HepG2 (cell line): ENCODE results near the gene CD58. TPM values are rescaled to one million over a fixed set of nuclear protein-coding genes. Genes with fewer than 3 reads are reported as not detected.

Source experiments
- EP300 ChIP-seq, 3 experiments: sonication (generic) in 1 of 3; formaldehyde crosslinking in 1 of 3; IDR thresholded peaks; 2 replicates each; pipeline versions ENCODE4 v1.5.1 to v1.6.1; 2011 to 2020; ENCODE audit warnings: low read depth in 2 of 3, low read length in 2 of 3, borderline replicate concordance in 1 of 3, improper control_type of control experiment in 1 of 3, mild to moderate bottlenecking in 1 of 3, missing genetic modification reagents in 1 of 3, moderate library complexity in 1 of 3
- FOXK1 ChIP-seq: sonication (generic); formaldehyde crosslinking; IDR thresholded peaks from 2 replicates; pipeline ENCODE4 v1.4.0; 2020; ENCODE audit warnings: low read depth, missing genetic modification reagents, borderline replicate concordance
- MXD4 ChIP-seq: IDR thresholded peaks from 2 replicates; pipeline ENCODE4 v1.6.1; 2016; ENCODE audit warnings: mild to moderate bottlenecking, missing biosample characterization, missing genetic modification reagents
- NR2F6 ChIP-seq, 2 experiments: IDR thresholded peaks; 2 replicates each; pipeline ENCODE4 v1.6.1; 2016; ENCODE audit warnings: antibody characterized with exemption in 1 of 2, mild to moderate bottlenecking in 1 of 2
- NRL ChIP-seq: sonication (generic); formaldehyde crosslinking; IDR thresholded peaks from 2 replicates; pipeline ENCODE4 v1.5.0; 2020; ENCODE audit warnings: missing genetic modification reagents, mild to moderate bottlenecking, moderate library complexity, borderline replicate concordance
- RXRB ChIP-seq: IDR thresholded peaks from 2 replicates; pipeline ENCODE4 v1.6.1; 2016; ENCODE audit warnings: borderline replicate concordance, missing genetic modification reagents, missing compliant biosample characterization
- SAP130 ChIP-seq: IDR thresholded peaks from 2 replicates; pipeline ENCODE4 v1.6.1; 2016; ENCODE audit warnings: low read depth
- ZNF333 ChIP-seq: sonication (generic); formaldehyde crosslinking; IDR thresholded peaks from 2 replicates; pipeline ENCODE4 v1.4.0; 2020; ENCODE audit warnings: mild to moderate bottlenecking, missing genetic modification reagents, borderline replicate concordance
- ZNF790 ChIP-seq: sonication (generic); formaldehyde crosslinking; IDR thresholded peaks from 2 replicates; pipeline ENCODE4 v1.8.0; 2022; ENCODE audit warnings: missing genetic modification reagents, mild to moderate bottlenecking, borderline replicate concordance
- polyA plus RNA-seq, 8 experiments: library from polyadenylated mRNA; depleted of rRNA in 3 of 8; stranded (reverse) in 7 of 8; unstranded in 1 of 8; fragments of >200 nt; fragmentation: Illumina TruSeq in 4 of 8; extraction: Trizol in 4 of 8; gene quantifications; 2 replicates each; pipeline versions ENCODE4 v1.2.1 to v1.2.3, GENCODE V29; 2011 to 2016; ENCODE audit warnings: low read depth in 4 of 8, missing spikeins in 1 of 8, mixed read lengths in 1 of 8; ENCODE audit not compliant: insufficient read depth in 1 of 8
- total RNA-seq, 5 experiments: library from RNA; depleted of rRNA; stranded (reverse); fragments of >200 nt; fragmentation: Illumina TruSeq; extraction: Trizol; gene quantifications; 2 replicates each; pipeline ENCODE4 v1.2.3, GENCODE V29; 2016; ENCODE audit warnings: low read depth in 1 of 5
- TF ChIP-seq, protein P1 (sequence below): sonication (generic); formaldehyde crosslinking; IDR thresholded peaks from 2 replicates; pipeline ENCODE4 v1.4.0; 2020; ENCODE audit warnings: missing genetic modification reagents, borderline replicate concordance
- TF ChIP-seq, protein P2 (sequence below): sonication (generic); formaldehyde crosslinking; IDR thresholded peaks from 2 replicates; pipeline ENCODE4 v1.4.0; 2020; ENCODE audit warnings: missing genetic modification reagents
- TF ChIP-seq, protein P3 (sequence below): IDR thresholded peaks from 2 replicates; pipeline ENCODE4 v1.4.0; 2020; ENCODE audit warnings: mild to moderate bottlenecking, missing genetic modification reagents

CD58 gene
- total and polyA plus RNA-seq, 2 of the 13 experiments (the other 11 are each of a cell fraction or from before 2014, with no cell fraction given): 9.4 to 13.5 TPM

DNA sequence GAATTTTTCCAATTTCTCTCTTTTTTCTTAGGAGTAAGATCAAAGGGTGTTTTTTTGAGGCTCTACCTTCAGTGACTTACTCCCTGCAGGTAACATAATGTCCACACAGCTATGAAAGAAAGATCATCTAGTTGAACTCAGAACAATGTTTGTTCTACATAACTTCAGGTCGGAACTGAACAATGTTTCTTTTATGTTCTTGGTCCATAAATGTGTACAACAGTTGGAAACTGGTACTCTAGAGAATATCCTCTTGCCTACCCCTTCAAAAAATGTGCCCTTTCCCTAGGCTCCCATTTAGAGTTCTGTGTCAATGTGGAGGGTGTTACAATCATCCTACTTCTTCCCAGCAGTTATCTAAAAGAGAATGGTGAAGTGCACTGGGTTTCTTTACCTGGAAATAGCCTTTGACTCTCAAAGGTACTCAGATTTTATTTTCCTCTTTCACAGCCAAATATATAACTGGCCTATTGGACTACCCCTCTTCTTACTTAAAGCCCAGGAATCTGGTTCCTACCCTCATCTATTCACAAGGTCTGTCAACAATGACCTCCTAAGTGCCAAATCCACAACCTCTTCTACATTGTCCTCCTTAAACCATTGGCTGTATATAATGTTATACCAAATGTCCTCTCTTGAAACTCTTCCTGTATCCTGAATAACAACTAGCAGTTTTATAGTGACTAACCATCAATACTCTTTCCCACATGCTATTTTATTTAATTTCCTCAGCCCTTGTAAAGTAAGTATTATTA, 42.3 kb downstream of the CD58 start (continued):
- TF ChIP-seq NR2F6 (IDR thresholded peaks at IDR 0.05) (no peak), NR2F6 (CRISPR knock-in tag; IDR thresholded peaks at IDR 0.05) (0 out of 2 replicates have a peak, but pooled peaks have one; percentile 22), ZNF333 (CRISPR knock-in tag) (no peak), RXRB (CRISPR knock-in tag) (peak; percentile 16; the same call in 1 of the 2 replicates), MXD4 (CRISPR knock-in tag) (no peak), FOXK1 (CRISPR knock-in tag) (no peak), NRL (CRISPR knock-in tag) (no peak), SAP130 (CRISPR knock-in tag) (peak; percentile 33; the same call in 1 of the 2 replicates), EP300 (IDR thresholded peaks at IDR 0.05; ENCODE audit: low read depth in 2 of 2, low read length in 2 of 2) (peak in 1 of 2 experiments; percentile 40; a peak in 1 of 4 replicates), EP300 (CRISPR knock-in tag; IDR thresholded peaks at IDR 0.05; ENCODE audit: borderline replicate concordance) (no peak), ZNF790 (CRISPR knock-in tag) (no peak)
- TF ChIP-seq, protein P1, sequence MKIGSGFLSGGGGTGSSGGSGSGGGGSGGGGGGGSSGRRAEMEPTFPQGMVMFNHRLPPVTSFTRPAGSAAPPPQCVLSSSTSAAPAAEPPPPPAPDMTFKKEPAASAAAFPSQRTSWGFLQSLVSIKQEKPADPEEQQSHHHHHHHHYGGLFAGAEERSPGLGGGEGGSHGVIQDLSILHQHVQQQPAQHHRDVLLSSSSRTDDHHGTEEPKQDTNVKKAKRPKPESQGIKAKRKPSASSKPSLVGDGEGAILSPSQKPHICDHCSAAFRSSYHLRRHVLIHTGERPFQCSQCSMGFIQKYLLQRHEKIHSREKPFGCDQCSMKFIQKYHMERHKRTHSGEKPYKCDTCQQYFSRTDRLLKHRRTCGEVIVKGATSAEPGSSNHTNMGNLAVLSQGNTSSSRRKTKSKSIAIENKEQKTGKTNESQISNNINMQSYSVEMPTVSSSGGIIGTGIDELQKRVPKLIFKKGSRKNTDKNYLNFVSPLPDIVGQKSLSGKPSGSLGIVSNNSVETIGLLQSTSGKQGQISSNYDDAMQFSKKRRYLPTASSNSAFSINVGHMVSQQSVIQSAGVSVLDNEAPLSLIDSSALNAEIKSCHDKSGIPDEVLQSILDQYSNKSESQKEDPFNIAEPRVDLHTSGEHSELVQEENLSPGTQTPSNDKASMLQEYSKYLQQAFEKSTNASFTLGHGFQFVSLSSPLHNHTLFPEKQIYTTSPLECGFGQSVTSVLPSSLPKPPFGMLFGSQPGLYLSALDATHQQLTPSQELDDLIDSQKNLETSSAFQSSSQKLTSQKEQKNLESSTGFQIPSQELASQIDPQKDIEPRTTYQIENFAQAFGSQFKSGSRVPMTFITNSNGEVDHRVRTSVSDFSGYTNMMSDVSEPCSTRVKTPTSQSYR: no peak
- TF ChIP-seq, protein P2, sequence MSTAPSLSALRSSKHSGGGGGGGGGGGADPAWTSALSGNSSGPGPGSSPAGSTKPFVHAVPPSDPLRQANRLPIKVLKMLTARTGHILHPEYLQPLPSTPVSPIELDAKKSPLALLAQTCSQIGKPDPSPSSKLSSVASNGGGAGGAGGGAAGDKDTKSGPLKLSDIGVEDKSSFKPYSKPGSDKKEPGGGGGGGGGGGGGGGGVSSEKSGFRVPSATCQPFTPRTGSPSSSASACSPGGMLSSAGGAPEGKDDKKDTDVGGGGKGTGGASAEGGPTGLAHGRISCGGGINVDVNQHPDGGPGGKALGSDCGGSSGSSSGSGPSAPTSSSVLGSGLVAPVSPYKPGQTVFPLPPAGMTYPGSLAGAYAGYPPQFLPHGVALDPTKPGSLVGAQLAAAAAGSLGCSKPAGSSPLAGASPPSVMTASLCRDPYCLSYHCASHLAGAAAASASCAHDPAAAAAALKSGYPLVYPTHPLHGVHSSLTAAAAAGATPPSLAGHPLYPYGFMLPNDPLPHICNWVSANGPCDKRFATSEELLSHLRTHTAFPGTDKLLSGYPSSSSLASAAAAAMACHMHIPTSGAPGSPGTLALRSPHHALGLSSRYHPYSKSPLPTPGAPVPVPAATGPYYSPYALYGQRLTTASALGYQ: no peak
- TF ChIP-seq, protein P3, sequence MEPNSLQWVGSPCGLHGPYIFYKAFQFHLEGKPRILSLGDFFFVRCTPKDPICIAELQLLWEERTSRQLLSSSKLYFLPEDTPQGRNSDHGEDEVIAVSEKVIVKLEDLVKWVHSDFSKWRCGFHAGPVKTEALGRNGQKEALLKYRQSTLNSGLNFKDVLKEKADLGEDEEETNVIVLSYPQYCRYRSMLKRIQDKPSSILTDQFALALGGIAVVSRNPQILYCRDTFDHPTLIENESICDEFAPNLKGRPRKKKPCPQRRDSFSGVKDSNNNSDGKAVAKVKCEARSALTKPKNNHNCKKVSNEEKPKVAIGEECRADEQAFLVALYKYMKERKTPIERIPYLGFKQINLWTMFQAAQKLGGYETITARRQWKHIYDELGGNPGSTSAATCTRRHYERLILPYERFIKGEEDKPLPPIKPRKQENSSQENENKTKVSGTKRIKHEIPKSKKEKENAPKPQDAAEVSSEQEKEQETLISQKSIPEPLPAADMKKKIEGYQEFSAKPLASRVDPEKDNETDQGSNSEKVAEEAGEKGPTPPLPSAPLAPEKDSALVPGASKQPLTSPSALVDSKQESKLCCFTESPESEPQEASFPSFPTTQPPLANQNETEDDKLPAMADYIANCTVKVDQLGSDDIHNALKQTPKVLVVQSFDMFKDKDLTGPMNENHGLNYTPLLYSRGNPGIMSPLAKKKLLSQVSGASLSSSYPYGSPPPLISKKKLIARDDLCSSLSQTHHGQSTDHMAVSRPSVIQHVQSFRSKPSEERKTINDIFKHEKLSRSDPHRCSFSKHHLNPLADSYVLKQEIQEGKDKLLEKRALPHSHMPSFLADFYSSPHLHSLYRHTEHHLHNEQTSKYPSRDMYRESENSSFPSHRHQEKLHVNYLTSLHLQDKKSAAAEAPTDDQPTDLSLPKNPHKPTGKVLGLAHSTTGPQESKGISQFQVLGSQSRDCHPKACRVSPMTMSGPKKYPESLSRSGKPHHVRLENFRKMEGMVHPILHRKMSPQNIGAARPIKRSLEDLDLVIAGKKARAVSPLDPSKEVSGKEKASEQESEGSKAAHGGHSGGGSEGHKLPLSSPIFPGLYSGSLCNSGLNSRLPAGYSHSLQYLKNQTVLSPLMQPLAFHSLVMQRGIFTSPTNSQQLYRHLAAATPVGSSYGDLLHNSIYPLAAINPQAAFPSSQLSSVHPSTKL (CRISPR knock-in tag): peak; percentile 60
